IPS DF 6.9 (cell line): ENCODE results near the gene GGA1.
A peak's percentile ranks its signal among the peaks of the same experiment; 100 is the strongest.
"Not testable (repeated sequence)": the region's sequence is repeated elsewhere in the genome, so short reads cannot be mapped to it uniquely, and the experiment has no call there.

Experiments
- DNase-seq: peaks from one replicate; pipeline ENCODE4 v3.0.0-alpha.2; 2013; ENCODE audit warnings: low read depth, low spot score
- H3K27ac ChIP-seq: one replicate; pipeline ENCODE4 v1.5.1; 2013; ENCODE audit warnings: low read length, control low read depth
- H3K27me3 ChIP-seq: 2 replicates; pipeline ENCODE4 v1.6.1; 2013; ENCODE audit warnings: mild to moderate bottlenecking, low read length; ENCODE audit not compliant: control insufficient read depth, insufficient read depth
- H3K36me3 ChIP-seq: 2 replicates; pipeline ENCODE4 v1.6.1; 2013; ENCODE audit warnings: low read length; ENCODE audit not compliant: control insufficient read depth, insufficient read depth
- H3K4me1 ChIP-seq: 2 replicates; pipeline ENCODE4 v1.6.1; 2013; ENCODE audit warnings: low read length; ENCODE audit not compliant: control insufficient read depth, insufficient read depth
- H3K4me3 ChIP-seq: 2 replicates; pipeline ENCODE4 v1.5.1; 2013; ENCODE audit warnings: mild to moderate bottlenecking, low read length
- H3K9me3 ChIP-seq: 2 replicates; pipeline ENCODE4 v1.6.1; 2013; ENCODE audit warnings: low read length, inconsistent platforms; ENCODE audit not compliant: control insufficient read depth, insufficient read depth
- WGBS: extraction: QIAGEN DNeasy Blood & Tissue Kit; methylation state at CpG from one replicate; pipeline ENCODE4 v1.1.7; 2013; ENCODE audit warnings: mixed read lengths, missing lambda C conversion rate; ENCODE audit not compliant: insufficient read length, insufficient coverage; 5-methylcytosine and 5-hydroxymethylcytosine counted together

The GGA1 gene

DNA sequence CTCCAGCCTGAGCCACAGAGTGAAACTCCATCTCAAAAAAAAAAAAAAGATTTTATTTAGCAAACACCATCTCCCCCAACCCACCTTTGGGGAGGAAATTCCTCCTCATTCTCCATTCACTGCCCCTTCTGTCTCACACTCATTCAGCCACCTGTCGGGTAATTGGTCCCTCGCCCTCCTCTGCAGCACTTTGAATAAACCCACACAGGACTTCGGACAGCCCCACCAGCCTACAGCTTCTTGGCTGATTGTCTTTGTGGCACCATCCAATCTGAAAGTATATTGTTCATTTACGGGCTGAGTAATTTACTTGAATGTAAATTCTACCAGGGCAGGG is 7.5 kb upstream of the GGA1 start:
- Histone ChIP-seq H3K27me3 (no peaks in the 10 kb centered on the region), H3K36me3 (no peaks in the 10 kb centered on the region), H3K27ac (no peak overlapping the region), H3K4me1 (no peaks in the 10 kb centered on the region), H3K4me3 (no peak overlapping the region), H3K9me3 (no peaks in the 10 kb centered on the region)
- WGBS = no CpG with 5 or more reads among the region's 4 CpGs
- no peak for DNase-seq

GRCh38 chr22:37601540-37602442 is 6.8 kb upstream of the GGA1 start:
- DNase-seq = peak; percentile 82
- Histone ChIP-seq H3K9me3 (no peaks in the 10 kb centered on the region), H3K4me1 (no peaks in the 10 kb centered on the region), H3K27me3 (no peaks in the 10 kb centered on the region), H3K36me3 (no peaks in the 10 kb centered on the region), H3K4me3 (no peak overlapping the region), H3K27ac (no peak overlapping the region)
- WGBS = no CpG with 5 or more reads among the region's 14 CpGs

DNA sequence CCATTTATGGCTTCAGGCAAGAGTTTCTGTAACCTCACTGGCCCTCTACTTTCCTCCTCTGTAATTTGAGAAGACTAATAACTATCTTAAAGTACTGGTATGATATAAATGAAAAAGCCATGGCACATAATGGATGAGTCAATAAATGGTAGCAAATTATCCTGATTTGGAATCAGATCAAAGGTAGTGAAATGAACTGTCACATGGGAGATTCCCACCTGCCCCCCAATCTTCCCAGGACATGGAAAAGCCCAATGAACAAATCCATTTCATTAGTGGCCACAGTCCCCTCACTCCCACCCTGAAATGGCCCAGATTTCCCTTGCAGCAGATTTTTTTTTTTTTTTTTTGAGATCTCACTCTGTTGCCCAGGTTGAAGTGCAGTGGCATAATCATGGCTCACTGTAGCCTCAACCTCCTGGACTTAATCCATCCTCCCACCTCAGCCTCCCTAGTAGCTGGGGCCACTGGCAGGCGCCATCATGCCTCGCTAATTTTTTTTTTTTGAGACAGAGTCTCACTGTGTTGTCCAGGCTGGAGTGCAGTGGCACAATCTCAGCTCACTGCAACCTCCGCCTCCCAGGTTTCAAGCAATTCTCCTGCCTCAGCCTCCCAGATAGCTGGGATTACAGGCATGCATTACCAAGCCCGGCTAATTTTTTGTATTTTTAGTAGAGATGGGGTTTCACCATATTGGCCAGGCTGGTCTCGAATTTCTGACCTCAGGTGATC is 5.9 kb upstream of the GGA1 start:
- not testable (repeated sequence) for H3K27me3 ChIP-seq, H3K4me1 ChIP-seq, H3K4me3 ChIP-seq, DNase-seq, H3K27ac ChIP-seq, H3K36me3 ChIP-seq, H3K9me3 ChIP-seq
- no CpG with 5 or more reads among the region's 5 CpGs for WGBS

DNA sequence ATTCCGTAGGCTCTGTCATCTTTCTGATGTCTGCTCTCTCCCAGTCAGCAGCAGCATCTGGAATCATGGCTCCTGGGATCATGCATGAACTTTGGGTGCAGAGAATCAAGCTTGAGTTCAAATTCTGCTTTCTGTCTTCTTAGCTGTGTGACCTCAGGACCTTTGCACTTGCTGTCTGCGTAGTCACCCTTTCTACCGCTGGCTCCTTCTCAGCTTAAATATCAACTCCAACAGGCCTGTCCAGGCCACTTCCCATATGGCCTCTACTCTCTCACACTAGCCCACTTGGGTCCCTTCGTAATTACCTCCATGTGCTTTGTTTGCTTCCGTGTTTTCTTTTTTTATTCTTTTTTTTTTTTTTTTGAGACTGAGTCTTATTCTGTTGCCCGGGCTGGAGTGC is 4.6 kb upstream of the GGA1 start:
- H3K27ac ChIP-seq = no peak overlapping the region
- H3K36me3 ChIP-seq = no peaks in the 10 kb centered on the region
- no peaks in the 10 kb centered on the region for H3K4me1 ChIP-seq
- H3K9me3 ChIP-seq = no peaks in the 10 kb centered on the region
- H3K27me3 ChIP-seq = no peaks in the 10 kb centered on the region
- DNase-seq = no peak
- no CpG with 5 or more reads among the region's 6 CpGs for WGBS
- H3K4me3 ChIP-seq = no peak overlapping the region

- H3K4me1 ChIP-seq = no peaks in the 10 kb centered on the region
- H3K9me3 ChIP-seq = no peaks in the 10 kb centered on the region
- H3K4me3 ChIP-seq = no peak overlapping the region
- DNase-seq = no peak
- no peaks in the 10 kb centered on the region for H3K36me3 ChIP-seq
- H3K27me3 ChIP-seq = no peaks in the 10 kb centered on the region
- no CpG with 5 or more reads among the region's 5 CpGs for WGBS
- H3K27ac ChIP-seq = no peak overlapping the region
Measured at GRCh38 chr22:37604875-37605274, 3.8 kb upstream of the GGA1 start.

- Histone ChIP-seq H3K9me3 (no peaks in the 10 kb centered on the region), H3K4me1 (no peaks in the 10 kb centered on the region), H3K27me3 (no peaks in the 10 kb centered on the region), H3K27ac (no peak overlapping the region), H3K36me3 (no peaks in the 10 kb centered on the region), H3K4me3 (peak overlapping the region; percentile 41; the same call in 1 of the 2 replicates)
- no CpG with 5 or more reads among the region's 44 CpGs for WGBS
- DNase-seq = peak; percentile 94
Measured at GRCh38 chr22:37607010-37607934, 1.4 kb upstream of the GGA1 start.

GRCh38 chr22:37607935-37608476 is 628 bp upstream of the GGA1 start:
- no peaks in the 10 kb centered on the region for H3K4me1 ChIP-seq
- no peaks in the 10 kb centered on the region for H3K9me3 ChIP-seq
- H3K27ac ChIP-seq = no peak overlapping the region
- H3K27me3 ChIP-seq = no peaks in the 10 kb centered on the region
- no peaks in the 10 kb centered on the region for H3K36me3 ChIP-seq
- peak; percentile 84 for DNase-seq
- H3K4me3 ChIP-seq = peak overlapping the region; percentile 85; the same call in 1 of the 2 replicates
- WGBS = no CpG with 5 or more reads among the region's 17 CpGs

DNA sequence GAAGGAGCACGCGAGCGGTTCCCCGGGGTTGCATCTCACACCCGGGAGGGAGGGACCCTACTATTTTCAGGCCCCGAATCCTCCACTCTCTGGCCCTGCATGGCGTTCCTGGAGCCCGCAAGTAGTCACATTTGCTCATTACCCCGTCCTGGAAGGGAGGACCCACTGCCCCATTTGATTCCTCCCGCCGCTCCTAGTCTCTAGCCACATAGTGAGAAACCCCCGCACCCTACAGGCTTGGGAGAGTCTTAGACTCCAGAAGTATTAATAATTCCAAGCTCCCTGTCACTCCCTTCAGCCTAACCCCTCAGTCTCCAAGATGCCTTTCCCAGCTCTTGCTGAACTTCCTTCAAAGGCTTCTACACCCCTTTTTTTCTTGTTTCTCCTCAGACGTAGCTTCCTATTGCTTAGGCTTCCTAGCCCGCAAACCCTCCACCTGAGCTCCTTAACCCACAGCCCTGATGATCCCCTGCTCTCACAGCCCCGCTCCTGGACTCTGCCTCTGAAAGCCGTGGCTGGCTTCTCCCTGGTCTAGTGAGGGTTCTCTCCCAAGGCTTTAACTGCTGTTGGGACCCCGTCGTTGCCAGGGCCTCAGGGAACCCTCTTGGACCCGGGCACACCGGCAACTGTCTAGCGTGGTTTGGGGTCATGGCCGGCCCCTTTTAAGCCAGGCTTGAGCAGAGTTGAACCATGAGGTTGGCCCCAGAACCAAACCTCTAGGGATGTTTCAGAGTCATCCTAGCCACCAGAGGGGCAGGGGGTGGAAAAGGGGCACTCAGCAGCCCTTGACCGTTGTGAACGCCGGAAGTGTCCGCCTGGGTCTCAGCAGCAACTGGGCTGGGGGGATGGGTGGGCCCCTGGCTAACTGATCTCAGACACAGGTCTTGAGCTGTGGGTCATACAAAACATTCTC is 862 bp downstream of the GGA1 start:
- Histone ChIP-seq H3K36me3 (no peaks in the 10 kb centered on the region; the same call in 1 of the 2 replicates), H3K4me3 (peak overlapping the region; percentile 85), H3K27ac (no peak overlapping the region), H3K27me3 (no peaks in the 10 kb centered on the region), H3K4me1 (no peaks in the 10 kb centered on the region), H3K9me3 (no peaks in the 10 kb centered on the region)
- no CpG with 5 or more reads among the region's 26 CpGs for whole genome bisulfite sequencing
- DNase-seq = no peak

DNA sequence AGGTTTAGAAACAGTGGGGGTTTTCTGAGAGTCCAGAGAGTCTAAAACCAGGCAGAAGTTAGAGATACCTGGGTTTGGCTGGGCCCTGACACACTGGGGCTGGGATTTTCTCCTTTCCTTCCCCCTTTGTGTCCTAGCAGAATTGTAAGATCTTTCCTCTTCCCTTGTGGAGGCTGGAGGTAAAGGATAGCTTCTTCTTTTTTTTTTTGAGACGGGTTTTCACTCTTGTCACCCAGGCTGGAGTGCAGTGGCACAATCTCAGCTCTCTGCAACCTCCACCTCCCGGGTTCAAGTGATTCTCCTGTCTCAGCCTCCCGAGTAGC is 1.5 kb downstream of the GGA1 start:
- H3K4me1 ChIP-seq, H3K4me3 ChIP-seq, H3K27ac ChIP-seq, DNase-seq, H3K9me3 ChIP-seq, H3K36me3 ChIP-seq, H3K27me3 ChIP-seq: not testable (repeated sequence)
- no CpG with 5 or more reads among the region's 3 CpGs for WGBS
